Ectodermal cell (in vitro differentiated cells): ENCODE measurements around the gene GTF3C5.
"Not testable (repeated sequence)": the region's sequence is repeated elsewhere in the genome, so short reads cannot be mapped to it uniquely, and the experiment has no call there.

ENCODE experiments used
- H3K27ac ChIP-seq: 2 replicates; pipeline ENCODE4 v1.7.0; 2013; ENCODE audit warnings: mild to moderate bottlenecking, low read depth, low read length; ENCODE audit not compliant: insufficient read depth, poor library complexity, severe bottlenecking
- H3K27me3 ChIP-seq: 2 replicates; pipeline ENCODE4 v1.7.0; 2013; ENCODE audit warnings: mild to moderate bottlenecking, low read length; ENCODE audit not compliant: insufficient read depth, control insufficient read depth, poor library complexity, severe bottlenecking
- H3K36me3 ChIP-seq: one replicate; pipeline ENCODE4 v1.7.0; 2013; ENCODE audit warnings: low read length; ENCODE audit not compliant: control insufficient read depth, insufficient read depth
- H3K4me1 ChIP-seq: one replicate; pipeline ENCODE4 v1.7.0; 2013; ENCODE audit warnings: low read length; ENCODE audit not compliant: control insufficient read depth, insufficient read depth
- H3K4me3 ChIP-seq: 2 replicates; pipeline ENCODE4 v1.7.0; 2013; ENCODE audit warnings: low read depth, low read length, control low read depth; ENCODE audit not compliant: insufficient read depth
- H3K9me3 ChIP-seq: 2 replicates; pipeline ENCODE4 v1.7.0; 2013; ENCODE audit warnings: mild to moderate bottlenecking, low read length, moderate library complexity; ENCODE audit not compliant: control insufficient read depth
- whole genome bisulfite sequencing, 2 experiments: methylation state at CpG; one replicate each; pipeline ENCODE4 v1.1.7; 2013; ENCODE audit warnings: missing lambda C conversion rate in 2 of 2; 5-methylcytosine and 5-hydroxymethylcytosine counted together

Gene GTF3C5

GRCh38 chr9:133058550-133059320 is 27.9 kb downstream of the GTF3C5 start:
- H3K27me3 ChIP-seq, result no peaks in the 10 kb centered on the region
- no peaks in the 10 kb centered on the region for H3K9me3 ChIP-seq
- no peak overlapping the region for H3K4me3 ChIP-seq
- peaks cover 16% of the 10 kb centered on the region for H3K36me3 ChIP-seq
- no peak overlapping the region for H3K27ac ChIP-seq
- 95% methylated on average over 12 of the region's 12 CpGs for WGBS, 2 experiments
- peaks cover 19% of the 10 kb centered on the region for H3K4me1 ChIP-seq

- H3K27ac ChIP-seq, result no peak overlapping the region
- peaks cover 19% of the 10 kb centered on the region for H3K4me1 ChIP-seq
- no peak overlapping the region for H3K4me3 ChIP-seq
- no peaks in the 10 kb centered on the region for H3K27me3 ChIP-seq
- H3K9me3 ChIP-seq, result no peaks in the 10 kb centered on the region
- 46 to 59% methylated on average over 7 of the region's 7 CpGs for WGBS, 2 experiments
- peaks cover 16% of the 10 kb centered on the region for H3K36me3 ChIP-seq
Measured at GRCh38 chr9:133059623-133060022, 28.8 kb downstream of the GTF3C5 start.

GRCh38 chr9:133060417-133060841 is 29.6 kb downstream of the GTF3C5 start:
- peaks cover 16% of the 10 kb centered on the region for H3K36me3 ChIP-seq
- peaks cover 19% of the 10 kb centered on the region for H3K4me1 ChIP-seq
- WGBS, 2 experiments, result 24 to 38% methylated on average over 4 of the region's 6 CpGs
- no peaks in the 10 kb centered on the region for H3K9me3 ChIP-seq
- no peak overlapping the region for H3K4me3 ChIP-seq
- H3K27me3 ChIP-seq, result no peaks in the 10 kb centered on the region
- no peak overlapping the region for H3K27ac ChIP-seq

- H3K4me1 ChIP-seq, result peaks cover 19% of the 10 kb centered on the region
- not testable (repeated sequence) for H3K27ac ChIP-seq
Measured at GRCh38 chr9:133061019-133061763, 30.4 kb downstream of the GTF3C5 start.

GRCh38 chr9:133061764-133062145 is 31.0 kb downstream of the GTF3C5 start, which contains the start of gene CEL:
TSS of gene CEL (plus strand) at chr9:133061981. CDS start at chr9:133062003, 22 bp downstream.
- not testable (repeated sequence) for H3K27me3 ChIP-seq, H3K4me3 ChIP-seq, H3K27ac ChIP-seq, H3K36me3 ChIP-seq, H3K9me3 ChIP-seq
- H3K4me1 ChIP-seq, result peaks cover 19% of the 10 kb centered on the region
- WGBS, 2 experiments, result 58 to 81% methylated on average over 1 of the region's 9 CpGs

More at GRCh38 chr9:133061019-133061763, 30.4 kb downstream of the GTF3C5 start:
- 58 to 61% methylated on average over 14 of the region's 14 CpGs for WGBS, 2 experiments
- not testable (repeated sequence) for H3K9me3 ChIP-seq, H3K4me3 ChIP-seq, H3K27me3 ChIP-seq
- H3K36me3 ChIP-seq, result peaks cover 13% of the 10 kb centered on the region

GRCh38 chr9:133062569-133062968 is 31.8 kb downstream of the GTF3C5 start:
- 88 to 90% methylated on average over 2 of the region's 8 CpGs for WGBS, 2 experiments
- H3K36me3 ChIP-seq, H3K27ac ChIP-seq, H3K27me3 ChIP-seq, H3K9me3 ChIP-seq, H3K4me3 ChIP-seq: not testable (repeated sequence)
- peaks cover 19% of the 10 kb centered on the region for H3K4me1 ChIP-seq

- H3K27ac ChIP-seq, result no peak overlapping the region
- peaks cover 19% of the 10 kb centered on the region for H3K4me1 ChIP-seq
- 95 to 97% methylated on average over 8 of the region's 8 CpGs for WGBS, 2 experiments
- no peaks in the 10 kb centered on the region for H3K27me3 ChIP-seq
- H3K9me3 ChIP-seq, result no peaks in the 10 kb centered on the region
- no peak overlapping the region for H3K4me3 ChIP-seq
- no peaks in the 10 kb centered on the region for H3K36me3 ChIP-seq
Measured at GRCh38 chr9:133063159-133063499, 32.3 kb downstream of the GTF3C5 start.

- H3K27me3 ChIP-seq, result no peaks in the 10 kb centered on the region
- no peak overlapping the region for H3K27ac ChIP-seq
- 94% methylated on average over 14 of the region's 14 CpGs for WGBS, 2 experiments
- H3K4me1 ChIP-seq, result peaks cover 19% of the 10 kb centered on the region
- H3K36me3 ChIP-seq, result no peaks in the 10 kb centered on the region
- no peak overlapping the region for H3K4me3 ChIP-seq
- H3K9me3 ChIP-seq, result no peaks in the 10 kb centered on the region
Measured at GRCh38 chr9:133063500-133064231, 32.9 kb downstream of the GTF3C5 start.

- H3K27me3 ChIP-seq, result no peaks in the 10 kb centered on the region
- H3K4me1 ChIP-seq, result peaks cover 17% of the 10 kb centered on the region
- no peak overlapping the region for H3K4me3 ChIP-seq
- H3K36me3 ChIP-seq, result no peaks in the 10 kb centered on the region
- WGBS, 2 experiments, result 95 to 96% methylated on average over 30 of the region's 30 CpGs
- no peak overlapping the region for H3K27ac ChIP-seq
- H3K9me3 ChIP-seq, result no peaks in the 10 kb centered on the region
Measured at GRCh38 chr9:133064241-133065069, 33.7 kb downstream of the GTF3C5 start.
